Uterus (tissue), 4 donors: ENCODE data around the gene GGTA1. TPM values are rescaled to one million over a fixed set of nuclear protein-coding genes. Genes with fewer than 3 reads are reported as not detected.
A peak's percentile ranks its signal among the peaks of the same experiment; 100 is the strongest.

Experiments
- DNase-seq, 2 donors: peaks; one replicate each; pipeline ENCODE4 v3.0.0-alpha.2; 2019 to 2020
- H3K27ac ChIP-seq, 2 donors: fragments of 200-600 bp; sonication (generic); 1 replicate in 1 of 2; 2 replicates in 1 of 2; pipeline ENCODE4 v1.5.1; 2016 to 2018
- H3K27me3 ChIP-seq, 2 donors: fragments of 200-600 bp; sonication (generic); one replicate each; pipeline ENCODE4 v1.5.1; 2018 to 2019; ENCODE audit warnings: control low read depth in 1 of 2
- H3K36me3 ChIP-seq, 2 donors: fragments of 200-600 bp; sonication (generic); one replicate each; pipeline ENCODE4 v1.5.1; 2019; ENCODE audit warnings: control low read depth in 1 of 2
- H3K4me1 ChIP-seq, 2 donors: fragments of 200-600 bp; sonication (generic); one replicate each; pipeline ENCODE4 v1.5.1; 2018 to 2019; ENCODE audit warnings: control low read depth in 1 of 2
- H3K4me3 ChIP-seq, 2 donors: fragments of 200-600 bp; sonication (generic); 1 replicate in 1 of 2; 2 replicates in 1 of 2; pipeline ENCODE4 v1.5.1; 2018 to 2019; ENCODE audit warnings: mild to moderate bottlenecking in 1 of 2
- H3K9me3 ChIP-seq, 2 donors: fragments of 200-600 bp; sonication (generic); one replicate each; pipeline ENCODE4 v1.5.1; 2019; ENCODE audit warnings: control low read depth in 1 of 2
- CTCF ChIP-seq, 4 experiments: fragments of 200-600 bp in 2 of 4; fragments of 450-650 bp in 2 of 4; sonication (generic) in 2 of 4; IDR thresholded peaks; one replicate each; pipeline ENCODE4 v1.5.1; 2016 to 2019; ENCODE audit warnings: antibody characterized with exemption in 4 of 4, mild to moderate bottlenecking in 2 of 4, moderate library complexity in 1 of 4
- POLR2A ChIP-seq, 2 donors: fragments of 450-650 bp; IDR thresholded peaks; one replicate each; pipeline ENCODE4 v1.6.1; 2016; ENCODE audit warnings: antibody characterized with exemption in 2 of 2, mild to moderate bottlenecking in 1 of 2, moderate library complexity in 1 of 2
- intact Hi-C: fragments of 100-400 bp; cut with DNase I; formaldehyde crosslinking; loops from one replicate; pipeline ENCODE4 v1.15.1; 2023; ENCODE audit warnings: low total_unique reads
- total RNA-seq, 4 donors: library from RNA; depleted of rRNA in 3 of 4; stranded (reverse); fragments of >200 nt in 3 of 4; gene quantifications; one replicate each; pipeline versions ENCODE4 v1.1.0 to v1.2.4, GENCODE V29; 2014 to 2023
- donor health status: DM: yes; HTN: yes; CAD: no.

GGTA1 gene
- total RNA-seq, 4 donors from 2014 or later = 0.77 to 16.3 (median 6.0) TPM

- no peak for DNase-seq
- intact Hi-C loops = no loop called here
- no peaks in the 10 kb centered on the region for H3K27me3 ChIP-seq
- no peaks in the 10 kb centered on the region for H3K9me3 ChIP-seq
- no peak for TF ChIP-seq POLR2A (IDR thresholded peaks at IDR 0.05)
- no peak for TF ChIP-seq CTCF (IDR thresholded peaks at IDR 0.05)
- H3K4me1 ChIP-seq = no peaks in the 10 kb centered on the region
- H3K27ac ChIP-seq = peak overlapping the region; percentile 14 to 42
- H3K36me3 ChIP-seq = no peaks in the 10 kb centered on the region
- H3K4me3 ChIP-seq = no peak overlapping the region
Measured at GRCh38 chr9:121453232-121453892, 46.3 kb downstream of the GGTA1 start.

DNA sequence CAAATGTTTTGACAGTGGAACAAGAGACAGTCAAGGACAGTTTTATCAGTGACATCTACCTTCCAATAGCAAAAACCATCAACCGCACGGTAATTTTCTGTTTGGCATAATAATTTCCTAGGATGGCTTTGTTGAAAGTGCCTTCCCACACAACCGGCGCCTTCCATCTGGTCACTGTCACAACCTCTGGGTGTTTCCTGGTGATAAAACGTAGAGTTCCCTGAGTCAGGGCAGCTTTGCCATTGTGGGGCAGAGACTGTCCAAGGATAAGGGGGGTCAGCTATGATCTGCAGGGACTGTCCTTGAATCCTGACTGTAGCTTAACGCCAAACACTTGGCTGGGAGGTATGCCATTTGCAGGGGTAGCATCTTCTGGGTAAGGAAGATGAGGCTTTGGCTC, 47.6 kb downstream of the GGTA1 start:
- no peaks in the 10 kb centered on the region for H3K36me3 ChIP-seq
- H3K9me3 ChIP-seq = no peaks in the 10 kb centered on the region
- no peaks in the 10 kb centered on the region for H3K4me1 ChIP-seq
- no peak for DNase-seq
- peak overlapping the region in 1 of 2 donors; percentile 63 for H3K27ac ChIP-seq
- TF ChIP-seq CTCF (IDR thresholded peaks at IDR 0.05) (no peak), POLR2A (IDR thresholded peaks at IDR 0.05) (no peak)
- no peaks in the 10 kb centered on the region for H3K27me3 ChIP-seq
- intact Hi-C loops = no loop called here
- H3K4me3 ChIP-seq = no peak overlapping the region

DNA sequence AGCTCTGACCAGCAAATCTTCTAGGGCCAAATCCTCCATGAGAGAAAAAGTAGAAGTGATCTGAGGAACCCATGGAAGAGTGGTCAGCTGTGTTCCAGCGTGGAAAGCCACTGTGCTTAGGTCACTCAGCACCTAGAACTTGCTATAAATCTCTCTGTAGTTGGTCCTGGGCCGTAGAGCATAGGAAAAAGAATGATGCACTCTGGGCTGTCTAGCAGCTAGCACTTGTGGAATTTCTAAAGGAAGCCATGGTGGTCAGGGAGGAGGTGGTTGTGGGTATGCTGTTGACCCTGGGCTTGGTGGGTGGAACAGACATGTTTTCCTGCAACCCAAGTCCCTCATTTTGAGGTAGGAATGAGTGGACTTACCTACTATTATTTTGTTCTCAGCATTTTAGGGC, 48.1 kb downstream of the GGTA1 start:
- intact Hi-C loops = no loop called here
- DNase-seq = no peak
- Histone ChIP-seq H3K4me3 (no peak overlapping the region), H3K27ac (peak overlapping the region; percentile 58 to 63), H3K4me1 (no peaks in the 10 kb centered on the region), H3K27me3 (no peaks in the 10 kb centered on the region), H3K9me3 (no peaks in the 10 kb centered on the region), H3K36me3 (no peaks in the 10 kb centered on the region)
- TF ChIP-seq CTCF (IDR thresholded peaks at IDR 0.05) (no peak), POLR2A (IDR thresholded peaks at IDR 0.05) (no peak)

DNA sequence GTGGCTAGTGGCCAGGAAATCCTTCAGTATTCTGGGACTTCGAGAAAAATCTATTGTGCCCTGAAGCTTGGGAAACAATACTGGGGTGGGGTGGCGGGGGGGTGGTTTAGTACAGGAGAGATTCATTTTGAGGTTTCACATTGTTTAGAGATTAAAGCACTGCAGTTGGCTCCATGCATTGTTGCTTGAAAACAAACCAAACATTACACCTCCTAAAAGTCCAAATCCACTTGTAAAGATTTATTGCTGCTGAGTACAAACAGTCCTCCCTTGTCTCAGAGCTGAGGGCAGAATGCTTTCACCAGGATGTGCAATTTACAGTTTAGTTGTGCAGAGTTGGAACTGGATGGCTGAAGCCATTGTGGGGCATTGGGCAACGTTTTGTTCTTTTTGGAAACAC, 49.4 kb downstream of the GGTA1 start:
- intact Hi-C loops = no loop called here
- TF ChIP-seq POLR2A (IDR thresholded peaks at IDR 0.05) (no peak), CTCF (IDR thresholded peaks at IDR 0.05) (no peak)

GRCh38 chr9:121449786-121450185, 49.9 kb downstream of the GGTA1 start:
- no peak for DNase-seq
- no peaks in the 10 kb centered on the region for H3K27me3 ChIP-seq
- H3K4me1 ChIP-seq = no peaks in the 10 kb centered on the region
- H3K4me3 ChIP-seq = no peak overlapping the region
- TF ChIP-seq POLR2A (IDR thresholded peaks at IDR 0.05) (no peak), CTCF (IDR thresholded peaks at IDR 0.05) (no peak)
- peak overlapping the region; percentile 57 to 75 for H3K27ac ChIP-seq
- no peaks in the 10 kb centered on the region for H3K36me3 ChIP-seq
- intact Hi-C loops = no loop called here
- no peaks in the 10 kb centered on the region for H3K9me3 ChIP-seq

More for the DNA sequence above, 49.4 kb downstream of the GGTA1 start:
- Histone ChIP-seq H3K4me3 (no peak overlapping the region), H3K27me3 (no peaks in the 10 kb centered on the region), H3K27ac (peak overlapping the region; percentile 63 to 75), H3K36me3 (no peaks in the 10 kb centered on the region), H3K9me3 (no peaks in the 10 kb centered on the region), H3K4me1 (no peaks in the 10 kb centered on the region)
- DNase-seq = peak in 1 of 2 donors; percentile 61
